KG1 (cell line): ENCODE data around the gene PDE3B.
"Not testable (repeated sequence)": the region's sequence is repeated elsewhere in the genome, so short reads cannot be mapped to it uniquely, and the experiment has no call there.

Experiments
- DNase-seq: peaks from one replicate; lab custom pipeline; 2025; lab: John Stamatoyannopoulos, UW

The PDE3B gene

GRCh38 chr11:14812757-14813156, 169.2 kb downstream of the PDE3B start:
- no peak for DNase-seq

- DNase-seq, result no peak
Observed at GRCh38 chr11:14813516-14813915, 169.9 kb downstream of the PDE3B start.

- DNase-seq, result no peak
Observed at GRCh38 chr11:14818779-14819178, 175.2 kb downstream of the PDE3B start.

- no peak for DNase-seq
Observed at GRCh38 chr11:14819596-14819995, 176.0 kb downstream of the PDE3B start.

- DNase-seq, result no peak
Observed at GRCh38 chr11:14821031-14821430, 177.4 kb downstream of the PDE3B start.

- no peak for DNase-seq
Observed at GRCh38 chr11:14826600-14826999, 183.0 kb downstream of the PDE3B start.

GRCh38 chr11:14835496-14836492, 192.2 kb downstream of the PDE3B start:
- no peak for DNase-seq

GRCh38 chr11:14842002-14842401, 198.4 kb downstream of the PDE3B start:
- DNase-seq, result no peak

GRCh38 chr11:14852571-14853177, 209.1 kb downstream of the PDE3B start:
- DNase-seq, result no peak

GRCh38 chr11:14854057-14854456, 210.5 kb downstream of the PDE3B start:
- DNase-seq, result no peak

GRCh38 chr11:14855890-14856289, 212.3 kb downstream of the PDE3B start:
- no peak for DNase-seq

- no peak for DNase-seq
Observed at GRCh38 chr11:14857621-14858020, 214.0 kb downstream of the PDE3B start.

GRCh38 chr11:14858404-14858803, 214.8 kb downstream of the PDE3B start:
- no peak for DNase-seq

GRCh38 chr11:14860511-14860910, 216.9 kb downstream of the PDE3B start:
- DNase-seq, result no peak

GRCh38 chr11:14861680-14862079, 218.1 kb downstream of the PDE3B start:
- no peak for DNase-seq

- not testable (repeated sequence) for DNase-seq
Observed at GRCh38 chr11:14863775-14864174, 220.2 kb downstream of the PDE3B start.

GRCh38 chr11:14872032-14872431, 228.4 kb downstream of the PDE3B start:
- DNase-seq, result no peak

GRCh38 chr11:14873632-14874031, 230.0 kb downstream of the PDE3B start:
- DNase-seq, result no peak

- DNase-seq, result no peak
Observed at GRCh38 chr11:14875163-14875562, 231.6 kb downstream of the PDE3B start.

GRCh38 chr11:14881576-14882193, 238.1 kb downstream of the PDE3B start:
- no peak for DNase-seq

GRCh38 chr11:14882196-14882595, 238.6 kb downstream of the PDE3B start:
- no peak for DNase-seq

GRCh38 chr11:14883683-14884082, 240.1 kb downstream of the PDE3B start:
- DNase-seq, result not testable (repeated sequence)
